ENCODE data around the gene THAP6. TPM values are rescaled to one million over a fixed set of nuclear protein-coding genes. Genes with fewer than 3 reads are reported as not detected.
"Not testable (repeated sequence)": the region's sequence is repeated elsewhere in the genome, so short reads cannot be mapped to it uniquely, and the experiment has no call there.

Gene THAP6
- total RNA-seq, 4 donors from 2014 or later: 6.0 to 27.3 (median 13.9) TPM

GRCh38 chr4:75542824-75543223, 28.6 kb downstream of the THAP6 start:
- DNase-seq (no peak), ATAC-seq (no peak)
- TF ChIP-seq CTCF (IDR thresholded peaks at IDR 0.05 in 4 of 5, conservative IDR thresholded peaks at IDR 0.05 in 1 of 5): no peak
- no peak for TF ChIP-seq POLR2A (IDR thresholded peaks at IDR 0.05)
- H3K27ac ChIP-seq: no peak overlapping the region
- intact Hi-C loops (cut with DNase I; ENCODE audit: low total_unique reads): no loop called here
- H3K4me3 ChIP-seq: no peak overlapping the region
- in situ Hi-C loops (cut with MboI; ENCODE audit: low sequenced_read_pairs in 4 of 4): no loop called here
- H3K9me3 ChIP-seq: no peaks in the 10 kb centered on the region
- H3K27me3 ChIP-seq: no peaks in the 10 kb centered on the region
- peaks cover 0 to 24% of the 10 kb centered on the region in 2 donors for H3K36me3 ChIP-seq
- H3K4me1 ChIP-seq: no peaks in the 10 kb centered on the region

GRCh38 chr4:75544220-75544619, 29.9 kb downstream of the THAP6 start:
- H3K27ac ChIP-seq; DNase-seq; H3K27me3 ChIP-seq; H3K4me3 ChIP-seq; ATAC-seq; H3K4me1 ChIP-seq; intact Hi-C loops (cut with DNase I; ENCODE audit: low total_unique reads); in situ Hi-C loops (cut with MboI; ENCODE audit: low sequenced_read_pairs in 4 of 4); H3K9me3 ChIP-seq: not testable (repeated sequence)
- peaks cover 0 to 24% of the 10 kb centered on the region in 2 donors for H3K36me3 ChIP-seq

GRCh38 chr4:75544870-75545269, 30.6 kb downstream of the THAP6 start:
- no peak for DNase-seq
- TF ChIP-seq POLR2A (IDR thresholded peaks at IDR 0.05) (no peak), CTCF (IDR thresholded peaks at IDR 0.05 in 4 of 5, conservative IDR thresholded peaks at IDR 0.05 in 1 of 5) (no peak)
- H3K27ac ChIP-seq: no peak overlapping the region
- intact Hi-C loops (cut with DNase I; ENCODE audit: low total_unique reads): no loop called here
- no peaks in the 10 kb centered on the region for H3K9me3 ChIP-seq
- no peaks in the 10 kb centered on the region for H3K4me1 ChIP-seq
- H3K27me3 ChIP-seq: no peaks in the 10 kb centered on the region
- no peak overlapping the region for H3K4me3 ChIP-seq
- in situ Hi-C loops (cut with MboI; ENCODE audit: low sequenced_read_pairs in 4 of 4): no loop called here
- peaks cover 0 to 19% of the 10 kb centered on the region in 2 donors for H3K36me3 ChIP-seq
- no peak for ATAC-seq

- peaks cover 0 to 12% of the 10 kb centered on the region in 2 donors for H3K36me3 ChIP-seq
- H3K27ac ChIP-seq: no peak overlapping the region
- no peak overlapping the region for H3K4me3 ChIP-seq
- ATAC-seq: no peak
- in situ Hi-C loops (cut with MboI; ENCODE audit: low sequenced_read_pairs in 4 of 4) (no loop called here), intact Hi-C loops (cut with DNase I; ENCODE audit: low total_unique reads) (no loop called here)
- no peaks in the 10 kb centered on the region for H3K9me3 ChIP-seq
- H3K27me3 ChIP-seq: no peaks in the 10 kb centered on the region
- TF ChIP-seq POLR2A (IDR thresholded peaks at IDR 0.05): no peak
- TF ChIP-seq CTCF (IDR thresholded peaks at IDR 0.05 in 4 of 5, conservative IDR thresholded peaks at IDR 0.05 in 1 of 5): no peak
- DNase-seq: no peak
- H3K4me1 ChIP-seq: no peaks in the 10 kb centered on the region
These were observed 31.3 kb downstream of the THAP6 start for GRCh38 chr4:75545526-75545925.

- Histone ChIP-seq H3K4me3 (no peak overlapping the region), H3K4me1 (no peaks in the 10 kb centered on the region), H3K27ac (no peak overlapping the region), H3K9me3 (no peaks in the 10 kb centered on the region), H3K27me3 (no peaks in the 10 kb centered on the region), H3K36me3 (peaks cover 0 to 7% of the 10 kb centered on the region in 2 donors)
- ATAC-seq: no peak
- in situ Hi-C loops (cut with MboI; ENCODE audit: low sequenced_read_pairs in 4 of 4) (no loop called here), intact Hi-C loops (cut with DNase I; ENCODE audit: low total_unique reads) (no loop called here)
- peak in 1 of 2 donors; percentile 34 for DNase-seq
- no peak for TF ChIP-seq POLR2A (IDR thresholded peaks at IDR 0.05)
- no peak for TF ChIP-seq CTCF (IDR thresholded peaks at IDR 0.05 in 4 of 5, conservative IDR thresholded peaks at IDR 0.05 in 1 of 5)
These were observed 33.5 kb downstream of the THAP6 start for GRCh38 chr4:75547647-75548387.
